HEK293T (cell line): ENCODE measurements around the gene DLEU7.

ENCODE experiments used
- ARNT ChIP-seq: fragments of 450-650 bp; IDR thresholded peaks from 2 replicates; pipeline ENCODE4 v1.6.1; 2017; ENCODE audit warnings: mild to moderate bottlenecking
- BHLHE40 ChIP-seq: fragments of 450-650 bp; IDR thresholded peaks from 2 replicates; pipeline ENCODE4 v1.6.1; 2016; ENCODE audit warnings: mild to moderate bottlenecking, moderate library complexity, borderline replicate concordance
- FOXA1 ChIP-seq: fragments of 450-650 bp; IDR thresholded peaks from 2 replicates; pipeline ENCODE4 v1.6.1; 2016; ENCODE audit warnings: mild to moderate bottlenecking
- FOXM1 ChIP-seq: fragments of 450-650 bp; IDR thresholded peaks from 2 replicates; pipeline ENCODE4 v1.6.1; 2017; ENCODE audit warnings: mild to moderate bottlenecking, borderline replicate concordance
- NFRKB ChIP-seq: fragments of 450-650 bp; IDR thresholded peaks from 2 replicates; pipeline ENCODE4 v1.6.1; 2016; ENCODE audit warnings: mild to moderate bottlenecking, moderate library complexity
- SP1 ChIP-seq: fragments of 450-650 bp; IDR thresholded peaks from 2 replicates; pipeline ENCODE4 v1.6.1; 2017
- SUZ12 ChIP-seq: fragments of 450-650 bp; IDR thresholded peaks from 2 replicates; pipeline ENCODE4 v1.6.1; 2016; ENCODE audit warnings: mild to moderate bottlenecking
- TF ChIP-seq, protein P1 (sequence below): fragments of 450-650 bp; IDR thresholded peaks from 2 replicates; pipeline ENCODE4 v1.6.1; 2016

DNA sequence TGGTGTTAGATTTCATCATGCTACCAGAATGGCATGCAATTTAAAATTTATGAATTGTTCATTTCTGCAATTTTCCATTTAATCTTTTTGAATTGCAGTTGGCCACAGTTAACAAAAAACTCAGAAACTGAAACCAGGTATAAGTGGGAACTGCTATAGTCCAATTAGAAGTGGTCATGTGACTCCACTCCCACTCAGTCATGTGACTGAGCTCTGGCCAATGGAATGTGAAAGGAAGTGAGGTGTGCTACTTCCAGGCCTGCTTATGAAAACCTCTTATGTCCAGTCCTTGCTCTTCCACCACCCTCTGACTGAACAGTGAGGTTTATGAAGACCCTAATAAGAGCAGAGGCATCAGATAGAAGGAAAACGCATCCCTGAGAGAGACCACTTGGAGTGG, 47.0 kb downstream of the DLEU7 start:
- TF ChIP-seq BHLHE40 (no peak), SP1 (no peak), FOXM1 (no peak), FOXA1 (no peak), NFRKB (no peak), ARNT (no peak), SUZ12 (no peak)
- TF ChIP-seq, protein P1, sequence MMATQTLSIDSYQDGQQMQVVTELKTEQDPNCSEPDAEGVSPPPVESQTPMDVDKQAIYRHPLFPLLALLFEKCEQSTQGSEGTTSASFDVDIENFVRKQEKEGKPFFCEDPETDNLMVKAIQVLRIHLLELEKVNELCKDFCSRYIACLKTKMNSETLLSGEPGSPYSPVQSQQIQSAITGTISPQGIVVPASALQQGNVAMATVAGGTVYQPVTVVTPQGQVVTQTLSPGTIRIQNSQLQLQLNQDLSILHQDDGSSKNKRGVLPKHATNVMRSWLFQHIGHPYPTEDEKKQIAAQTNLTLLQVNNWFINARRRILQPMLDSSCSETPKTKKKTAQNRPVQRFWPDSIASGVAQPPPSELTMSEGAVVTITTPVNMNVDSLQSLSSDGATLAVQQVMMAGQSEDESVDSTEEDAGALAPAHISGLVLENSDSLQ, result no peak
